ENCODE data around the gene FBXW9.

Gene FBXW9

DNA sequence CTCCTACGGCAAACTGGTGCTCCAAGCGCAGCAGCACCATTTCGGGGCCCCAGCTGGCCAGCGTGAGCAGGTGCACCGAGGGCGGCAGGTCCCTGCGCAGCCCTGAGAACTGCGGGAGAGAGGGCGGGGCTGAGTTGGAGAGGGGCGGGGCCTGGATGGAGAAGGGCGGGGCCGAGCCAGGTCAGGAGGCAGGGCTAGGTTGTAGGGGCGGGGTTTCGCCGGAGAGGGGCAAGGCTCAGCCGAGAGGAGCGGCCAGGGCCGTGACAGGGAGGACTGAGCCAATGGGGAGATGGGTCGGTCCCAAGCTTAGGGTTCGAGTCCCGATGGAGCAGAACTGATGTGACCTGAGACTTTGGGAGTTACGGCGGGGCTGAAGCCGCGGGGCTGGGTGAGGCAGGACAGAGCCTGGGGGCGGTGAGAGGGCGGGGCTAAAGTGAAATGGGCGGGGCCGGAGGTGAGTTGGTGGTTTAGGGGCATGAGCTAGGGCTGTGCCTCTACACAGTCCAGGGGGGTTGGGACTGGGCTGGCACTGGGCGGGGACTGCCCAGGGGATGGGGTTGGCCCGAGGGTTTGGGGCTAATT is 48.9 kb downstream of the FBXW9 start:
- TF ChIP-seq TEAD4 (IDR thresholded peaks at IDR 0.05) (no peak), CEBPB (IDR thresholded peaks at IDR 0.05) (no peak), ZBTB7A (IDR thresholded peaks at IDR 0.05; ENCODE audit: low read depth) (no peak), FOXM1 (IDR thresholded peaks at IDR 0.05; ENCODE audit: borderline replicate concordance, low read depth) (no peak), RAD21 (IDR thresholded peaks at IDR 0.05; ENCODE audit: low read depth) (no peak), EP300 (IDR thresholded peaks at IDR 0.05; ENCODE audit: borderline replicate concordance) (peak; percentile 14; the same call in 1 of the 2 replicates)
- TF ChIP-seq, protein P1, sequence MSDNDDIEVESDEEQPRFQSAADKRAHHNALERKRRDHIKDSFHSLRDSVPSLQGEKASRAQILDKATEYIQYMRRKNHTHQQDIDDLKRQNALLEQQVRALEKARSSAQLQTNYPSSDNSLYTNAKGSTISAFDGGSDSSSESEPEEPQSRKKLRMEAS (IDR thresholded peaks at IDR 0.05) = peak; percentile 38; the same call in 1 of the 2 replicates

DNA sequence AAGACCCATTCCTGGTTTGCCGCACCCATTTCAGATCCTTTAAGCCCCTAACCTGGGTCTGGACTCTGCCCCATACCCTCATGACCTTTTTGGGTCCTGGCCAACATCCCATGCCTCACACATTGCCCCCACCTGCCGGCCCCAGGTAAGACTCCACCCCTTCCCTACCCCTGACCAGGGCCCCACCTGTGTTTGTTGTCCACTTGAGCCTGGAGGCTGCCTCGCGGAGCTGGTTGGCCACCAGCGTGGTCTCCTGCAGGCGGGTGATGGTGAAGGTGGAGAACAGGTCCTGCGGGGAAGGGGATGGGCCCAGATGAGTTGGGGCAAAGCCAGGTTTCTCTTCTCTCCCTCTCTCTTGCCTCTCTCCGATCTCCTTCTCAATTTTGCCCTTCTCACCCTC is 49.4 kb downstream of the FBXW9 start:
- TF ChIP-seq TCF12 (IDR thresholded peaks at IDR 0.05; ENCODE audit: low read depth) = no peak
- TF ChIP-seq, protein P2, sequence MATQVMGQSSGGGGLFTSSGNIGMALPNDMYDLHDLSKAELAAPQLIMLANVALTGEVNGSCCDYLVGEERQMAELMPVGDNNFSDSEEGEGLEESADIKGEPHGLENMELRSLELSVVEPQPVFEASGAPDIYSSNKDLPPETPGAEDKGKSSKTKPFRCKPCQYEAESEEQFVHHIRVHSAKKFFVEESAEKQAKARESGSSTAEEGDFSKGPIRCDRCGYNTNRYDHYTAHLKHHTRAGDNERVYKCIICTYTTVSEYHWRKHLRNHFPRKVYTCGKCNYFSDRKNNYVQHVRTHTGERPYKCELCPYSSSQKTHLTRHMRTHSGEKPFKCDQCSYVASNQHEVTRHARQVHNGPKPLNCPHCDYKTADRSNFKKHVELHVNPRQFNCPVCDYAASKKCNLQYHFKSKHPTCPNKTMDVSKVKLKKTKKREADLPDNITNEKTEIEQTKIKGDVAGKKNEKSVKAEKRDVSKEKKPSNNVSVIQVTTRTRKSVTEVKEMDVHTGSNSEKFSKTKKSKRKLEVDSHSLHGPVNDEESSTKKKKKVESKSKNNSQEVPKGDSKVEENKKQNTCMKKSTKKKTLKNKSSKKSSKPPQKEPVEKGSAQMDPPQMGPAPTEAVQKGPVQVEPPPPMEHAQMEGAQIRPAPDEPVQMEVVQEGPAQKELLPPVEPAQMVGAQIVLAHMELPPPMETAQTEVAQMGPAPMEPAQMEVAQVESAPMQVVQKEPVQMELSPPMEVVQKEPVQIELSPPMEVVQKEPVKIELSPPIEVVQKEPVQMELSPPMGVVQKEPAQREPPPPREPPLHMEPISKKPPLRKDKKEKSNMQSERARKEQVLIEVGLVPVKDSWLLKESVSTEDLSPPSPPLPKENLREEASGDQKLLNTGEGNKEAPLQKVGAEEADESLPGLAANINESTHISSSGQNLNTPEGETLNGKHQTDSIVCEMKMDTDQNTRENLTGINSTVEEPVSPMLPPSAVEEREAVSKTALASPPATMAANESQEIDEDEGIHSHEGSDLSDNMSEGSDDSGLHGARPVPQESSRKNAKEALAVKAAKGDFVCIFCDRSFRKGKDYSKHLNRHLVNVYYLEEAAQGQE (IDR thresholded peaks at IDR 0.05; ENCODE audit: low read depth) = no peak
- TF ChIP-seq YY1 (IDR thresholded peaks at IDR 0.05; ENCODE audit: low read depth) = no peak
- no peak for TF ChIP-seq EP300 (IDR thresholded peaks at IDR 0.05; ENCODE audit: borderline replicate concordance)
- TF ChIP-seq TEAD4 (IDR thresholded peaks at IDR 0.05) = no peak
- no peak for TF ChIP-seq TAF1 (IDR thresholded peaks at IDR 0.05; ENCODE audit: low read depth)
- no peak for TF ChIP-seq CREB1 (IDR thresholded peaks at IDR 0.05; ENCODE audit: low read depth)
- TF ChIP-seq, protein P3, sequence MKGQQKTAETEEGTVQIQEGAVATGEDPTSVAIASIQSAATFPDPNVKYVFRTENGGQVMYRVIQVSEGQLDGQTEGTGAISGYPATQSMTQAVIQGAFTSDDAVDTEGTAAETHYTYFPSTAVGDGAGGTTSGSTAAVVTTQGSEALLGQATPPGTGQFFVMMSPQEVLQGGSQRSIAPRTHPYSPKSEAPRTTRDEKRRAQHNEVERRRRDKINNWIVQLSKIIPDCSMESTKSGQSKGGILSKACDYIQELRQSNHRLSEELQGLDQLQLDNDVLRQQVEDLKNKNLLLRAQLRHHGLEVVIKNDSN (IDR thresholded peaks at IDR 0.05) = no peak
- TF ChIP-seq RAD21 (IDR thresholded peaks at IDR 0.05; ENCODE audit: low read depth) = no peak
- no peak for TF ChIP-seq ZBTB7A (IDR thresholded peaks at IDR 0.05; ENCODE audit: low read depth)
- TF ChIP-seq FOXM1 (IDR thresholded peaks at IDR 0.05; ENCODE audit: borderline replicate concordance, low read depth) = no peak
- TF ChIP-seq, protein P1 (IDR thresholded peaks at IDR 0.05) = no peak
- TF ChIP-seq EGR1 (IDR thresholded peaks at IDR 0.05) = no peak

DNA sequence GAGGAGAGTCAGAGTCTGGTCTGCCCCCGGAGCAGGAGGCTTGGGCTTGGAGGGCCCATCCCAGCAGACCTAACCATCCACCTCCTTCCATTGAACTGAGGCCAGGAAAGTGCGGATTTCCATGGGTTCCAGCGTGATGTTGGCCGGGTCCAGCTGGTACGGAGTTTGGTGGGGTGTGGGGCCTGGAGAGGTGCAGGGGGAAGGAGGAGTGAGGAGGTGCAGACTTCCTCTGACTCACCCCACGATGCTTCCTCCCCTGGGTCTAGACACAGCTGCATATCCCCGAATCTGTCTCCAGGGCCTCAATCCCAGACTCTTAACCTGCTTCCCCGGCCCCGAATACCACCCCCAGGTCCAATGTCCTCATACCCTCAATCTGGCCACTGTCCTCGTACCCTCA is 49.9 kb downstream of the FBXW9 start:
- TF ChIP-seq NFIC (IDR thresholded peaks at IDR 0.05) (no peak), CREB1 (IDR thresholded peaks at IDR 0.05; ENCODE audit: low read depth) (no peak), TEAD4 (IDR thresholded peaks at IDR 0.05) (no peak), FOXM1 (IDR thresholded peaks at IDR 0.05; ENCODE audit: borderline replicate concordance, low read depth) (no peak), EP300 (IDR thresholded peaks at IDR 0.05; ENCODE audit: borderline replicate concordance) (no peak), TCF12 (IDR thresholded peaks at IDR 0.05; ENCODE audit: low read depth) (no peak), EGR1 (IDR thresholded peaks at IDR 0.05) (no peak), TAF1 (IDR thresholded peaks at IDR 0.05; ENCODE audit: low read depth) (no peak), ZBTB7A (IDR thresholded peaks at IDR 0.05; ENCODE audit: low read depth) (no peak), YY1 (IDR thresholded peaks at IDR 0.05; ENCODE audit: low read depth) (no peak), CEBPB (IDR thresholded peaks at IDR 0.05) (no peak), RAD21 (IDR thresholded peaks at IDR 0.05; ENCODE audit: low read depth) (no peak)
- TF ChIP-seq, protein P2 (IDR thresholded peaks at IDR 0.05; ENCODE audit: low read depth) = no peak
- TF ChIP-seq, protein P1 (IDR thresholded peaks at IDR 0.05) = no peak
- TF ChIP-seq, protein P3 (IDR thresholded peaks at IDR 0.05) = no peak

DNA sequence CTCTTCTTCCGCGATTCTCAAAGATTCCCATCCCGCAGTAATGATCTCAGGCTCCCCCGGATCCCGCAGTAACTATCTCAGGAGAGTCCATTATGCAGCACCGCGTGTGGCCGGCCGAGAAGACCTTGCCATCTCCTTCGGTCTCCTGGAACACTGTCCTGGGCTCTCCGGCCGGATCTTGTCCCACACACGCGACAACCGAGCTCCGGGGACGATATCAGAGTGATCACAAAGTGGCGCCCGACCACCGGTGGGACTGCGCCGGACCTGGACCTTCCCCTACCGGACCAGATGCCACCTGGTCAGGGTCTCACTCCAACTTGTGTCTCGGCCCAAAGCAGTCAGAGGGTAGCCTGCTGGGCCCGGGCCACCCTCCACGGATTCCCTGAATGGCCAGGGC is 53.9 kb downstream of the FBXW9 start:
- TF ChIP-seq, protein P1 (IDR thresholded peaks at IDR 0.05) = no peak
- TF ChIP-seq NFIC (IDR thresholded peaks at IDR 0.05) (no peak), TEAD4 (IDR thresholded peaks at IDR 0.05) (no peak), CREB1 (IDR thresholded peaks at IDR 0.05; ENCODE audit: low read depth) (no peak), ZBTB7A (IDR thresholded peaks at IDR 0.05; ENCODE audit: low read depth) (no peak), TAF1 (IDR thresholded peaks at IDR 0.05; ENCODE audit: low read depth) (no peak), RAD21 (IDR thresholded peaks at IDR 0.05; ENCODE audit: low read depth) (no peak), FOXM1 (IDR thresholded peaks at IDR 0.05; ENCODE audit: borderline replicate concordance, low read depth) (no peak), EP300 (IDR thresholded peaks at IDR 0.05; ENCODE audit: borderline replicate concordance) (no peak), CEBPB (IDR thresholded peaks at IDR 0.05) (no peak), YY1 (IDR thresholded peaks at IDR 0.05; ENCODE audit: low read depth) (no peak), EGR1 (IDR thresholded peaks at IDR 0.05) (no peak), TCF12 (IDR thresholded peaks at IDR 0.05; ENCODE audit: low read depth) (no peak)
- TF ChIP-seq, protein P3 (IDR thresholded peaks at IDR 0.05) = no peak
- TF ChIP-seq, protein P2 (IDR thresholded peaks at IDR 0.05; ENCODE audit: low read depth) = no peak
